Lower leg skin (tissue), 3 donors: ENCODE data around the gene C1orf21.

Source experiments
- CTCF ChIP-seq, 3 donors: fragments of 450-650 bp; IDR thresholded peaks; one replicate each; pipeline ENCODE4 v1.5.1; 2016; ENCODE audit warnings: antibody characterized with exemption in 3 of 3, mild to moderate bottlenecking in 3 of 3, moderate library complexity in 2 of 3
- POLR2A ChIP-seq, 2 donors: fragments of 450-650 bp; IDR thresholded peaks; one replicate each; pipeline ENCODE4 v1.6.1; 2016 to 2017; ENCODE audit warnings: antibody characterized with exemption in 2 of 2, mild to moderate bottlenecking in 1 of 2, moderate library complexity in 1 of 2

- TF ChIP-seq CTCF (IDR thresholded peaks at IDR 0.05) (no peak), POLR2A (IDR thresholded peaks at IDR 0.05) (no peak)
These were observed 39.4 kb downstream of the C1orf21 start for GRCh38 chr1:184426278-184426674.
